ENCODE results near the gene XG. TPM values are rescaled to one million over a fixed set of nuclear protein-coding genes. Genes with fewer than 3 reads are reported as not detected.

The XG gene
- total and polyA plus RNA-seq, 2 experiments from 2014 or later, result not detected

- no peak for DNase-seq (ENCODE audit: low read depth in 1 of 2, low spot score in 1 of 2)
- no peak for TF ChIP-seq CTCF (IDR thresholded peaks at IDR 0.05; ENCODE audit: low read depth, low read length)
- Histone ChIP-seq H3K9me3 (ENCODE audit: low read depth) (no peaks in the 10 kb centered on the region), H3K4me1 (ENCODE audit: low read depth) (peaks cover 15% of the 10 kb centered on the region), H3K27ac (no peak overlapping the region), H3K27me3 (no peaks in the 10 kb centered on the region), H3K4me3 (no peak overlapping the region), H3K36me3 (peaks cover 4% of the 10 kb centered on the region)
These were observed 38.7 kb upstream of the XG start for GRCh38 chrX:2712890-2713840.

GRCh38 chrX:2714551-2714950 lies 37.3 kb upstream of the XG start:
- H3K27ac ChIP-seq, result peak overlapping the region; percentile 66

GRCh38 chrX:2715066-2715600 lies 36.7 kb upstream of the XG start:
- DNase-seq (ENCODE audit: low read depth in 1 of 2, low spot score in 1 of 2), result no peak
- no peak for TF ChIP-seq CTCF (IDR thresholded peaks at IDR 0.05; ENCODE audit: low read depth, low read length)
- H3K36me3 ChIP-seq, result peaks cover 13% of the 10 kb centered on the region

More at GRCh38 chrX:2714551-2714950, 37.3 kb upstream of the XG start:
- H3K27me3 ChIP-seq, result no peaks in the 10 kb centered on the region
- TF ChIP-seq CTCF (IDR thresholded peaks at IDR 0.05; ENCODE audit: low read depth, low read length), result no peak
- no peaks in the 10 kb centered on the region for H3K9me3 ChIP-seq (ENCODE audit: low read depth)
- no peak overlapping the region for H3K4me3 ChIP-seq
- no peak for DNase-seq (ENCODE audit: low read depth in 1 of 2, low spot score in 1 of 2)
- peaks cover 7% of the 10 kb centered on the region for H3K36me3 ChIP-seq
- peaks cover 9% of the 10 kb centered on the region for H3K4me1 ChIP-seq (ENCODE audit: low read depth)

GRCh38 chrX:2717312-2717711 lies 34.5 kb upstream of the XG start:
- DNase-seq (ENCODE audit: low read depth in 1 of 2, low spot score in 1 of 2), result peak in 1 of 2 donors; percentile 55
- Histone ChIP-seq H3K9me3 (ENCODE audit: low read depth) (no peaks in the 10 kb centered on the region), H3K27ac (no peak overlapping the region), H3K36me3 (peaks cover 29% of the 10 kb centered on the region), H3K4me1 (ENCODE audit: low read depth) (no peaks in the 10 kb centered on the region), H3K27me3 (no peaks in the 10 kb centered on the region), H3K4me3 (no peak overlapping the region)
- no peak for TF ChIP-seq CTCF (IDR thresholded peaks at IDR 0.05; ENCODE audit: low read depth, low read length)

More at GRCh38 chrX:2715066-2715600, 36.7 kb upstream of the XG start:
- peak overlapping the region; percentile 66 for H3K27ac ChIP-seq
- H3K9me3 ChIP-seq (ENCODE audit: low read depth), result no peaks in the 10 kb centered on the region
- peaks cover 5% of the 10 kb centered on the region for H3K4me1 ChIP-seq (ENCODE audit: low read depth)
- no peak overlapping the region for H3K4me3 ChIP-seq
- H3K27me3 ChIP-seq, result no peaks in the 10 kb centered on the region

GRCh38 chrX:2718821-2719220 lies 33.0 kb upstream of the XG start:
- H3K27me3 ChIP-seq, result no peaks in the 10 kb centered on the region
- TF ChIP-seq CTCF (IDR thresholded peaks at IDR 0.05; ENCODE audit: low read depth, low read length), result no peak
- H3K4me1 ChIP-seq (ENCODE audit: low read depth), result no peaks in the 10 kb centered on the region
- H3K27ac ChIP-seq, result no peak overlapping the region
- DNase-seq (ENCODE audit: low read depth in 1 of 2, low spot score in 1 of 2), result no peak
- no peak overlapping the region for H3K4me3 ChIP-seq
- no peaks in the 10 kb centered on the region for H3K9me3 ChIP-seq (ENCODE audit: low read depth)
- H3K36me3 ChIP-seq, result peaks cover 44% of the 10 kb centered on the region
